Stimulated activated CD4-positive, alpha-beta T cell treated with anti-CD3 and anti-CD28 coated beads, Interleukin-1b, Interleukin-23, amount 100 ng/mL, for 48 hours (primary cell): ENCODE data around the gene SOCS1.

Experiments
- DNase-seq: peaks from one replicate; pipeline ENCODE4 v3.0.0-alpha.2; 2020

The SOCS1 gene

GRCh38 chr16:11259655-11260595, 3.9 kb upstream of the SOCS1 start:
- no peak for DNase-seq

- no peak for DNase-seq
These were observed 2.8 kb upstream of the SOCS1 start for GRCh38 chr16:11258553-11259492.

GRCh38 chr16:11257131-11257938, 1.3 kb upstream of the SOCS1 start:
- DNase-seq, result peak; percentile 65

GRCh38 chr16:11256661-11257130, 692 bp upstream of the SOCS1 start:
- peak; percentile 61 for DNase-seq

- DNase-seq, result peak; percentile 62
These were observed 879 bp downstream of the SOCS1 start for GRCh38 chr16:11254913-11255736.

GRCh38 chr16:11253995-11254912, 1.8 kb downstream of the SOCS1 start:
- DNase-seq, result no peak

GRCh38 chr16:11253009-11253994, 2.7 kb downstream of the SOCS1 start:
- DNase-seq, result peak; percentile 56

GRCh38 chr16:11252482-11252931, 3.5 kb downstream of the SOCS1 start:
- DNase-seq, result peak; percentile 59

- DNase-seq, result peak; percentile 90
These were observed 4.2 kb downstream of the SOCS1 start for GRCh38 chr16:11251525-11252481.

- no peak for DNase-seq
These were observed 5.0 kb downstream of the SOCS1 start for GRCh38 chr16:11250786-11251524.

GRCh38 chr16:11250091-11250785, 5.8 kb downstream of the SOCS1 start:
- DNase-seq, result no peak

- DNase-seq, result no peak
These were observed 6.6 kb downstream of the SOCS1 start for GRCh38 chr16:11249233-11250061.

- DNase-seq, result peak; percentile 69
These were observed 7.9 kb downstream of the SOCS1 start for GRCh38 chr16:11248133-11248532.

GRCh38 chr16:11245988-11246387, 10.0 kb downstream of the SOCS1 start:
- DNase-seq, result no peak

- DNase-seq, result no peak
These were observed 10.7 kb downstream of the SOCS1 start for GRCh38 chr16:11245222-11245737.
